HCT116 (cell line): Measurements from ENCODE around the gene IL18R1. TPM values are rescaled to one million over a fixed set of nuclear protein-coding genes. Genes with fewer than 3 reads are reported as not detected.

Experiments used
- ATAC-seq: fragments of 200-7000 bp; cut with Tn5 transposase; 2 replicates; pipeline ENCODE4 v1.9.1; 2020; ENCODE audit warnings: mild to moderate bottlenecking, moderate library complexity
- BruUV-seq: library from RNA; stranded (reverse); fragments of 400-500 nt; replicated peaks from 2 replicates; lab custom pipeline; 2021; lab: Mats Ljungman, UMichigan
- CTCF ChIA-PET: fragments of 300-600 bp; sonication (Branson Sonifier 250); formaldehyde crosslinking; loops from one replicate; lab custom pipeline; 2021; ENCODE audit warnings: antibody characterized with exemption; lab: Charles Lee
- POLR2A ChIA-PET: fragments of 300-600, 350-600 bp; sonication (Branson Sonifier 250); formaldehyde crosslinking; loops from one replicate; lab custom pipeline; 2021; ENCODE audit warnings: antibody characterized with exemption; lab: Charles Lee
- RAD21 ChIA-PET, 2 experiments: fragments of 300-600 bp; sonication (Branson Sonifier 250); formaldehyde crosslinking; loops; one replicate each; lab custom pipeline; 2023; ENCODE audit warnings: low total read pairs in 2 of 2; ENCODE audit not compliant: uncharacterized antibody in 2 of 2, unreplicated experiment in 2 of 2, low non-redundant PET in 1 of 2; lab: Charles Lee
- DNase-seq: peaks from one replicate; pipeline ENCODE4 v3.0.0-alpha.2; 2010; ENCODE audit warnings: low read depth, low spot score
- H2AFZ ChIP-seq: fragments of 200-600 bp; shearing (Covaris generic), sonication (generic); 2 replicates; pipeline ENCODE4 v1.6.1; 2017; ENCODE audit warnings: low read depth, mixed run types, mixed read lengths, antibody characterized with exemption, low read length; ENCODE audit not compliant: poor library complexity, severe bottlenecking
- H3K27ac ChIP-seq: 2 replicates; pipeline ENCODE4 v1.5.1; 2012; ENCODE audit warnings: low read depth, low read length
- H3K27me3 ChIP-seq: fragments of 200-600 bp; sonication (generic); 2 replicates; pipeline ENCODE4 v1.6.1; 2016; ENCODE audit warnings: mixed run types, low read length, mixed read lengths; ENCODE audit not compliant: insufficient read depth
- H3K36me3 ChIP-seq, 2 experiments: fragments of 200-500 bp in 1 of 2; fragments of 200-600 bp in 1 of 2; sonication (Bioruptor generic) in 1 of 2; sonication (generic) in 1 of 2; 2 replicates each; pipeline versions ENCODE4 v1.5.1 to v1.6.1; 2014 to 2016; ENCODE audit warnings: low read length in 2 of 2, inconsistent platforms in 1 of 2, mixed read lengths in 1 of 2, mixed run types in 1 of 2; ENCODE audit not compliant: insufficient read depth in 2 of 2, control insufficient read depth in 1 of 2
- H3K4me1 ChIP-seq, 2 experiments: fragments of 200-600 bp in 1 of 2; sonication (generic) in 1 of 2; 2 replicates each; pipeline versions ENCODE4 v1.5.1 to v1.6.1; 2012 to 2017; ENCODE audit warnings: low read length in 2 of 2, inconsistent platforms in 1 of 2, mild to moderate bottlenecking in 1 of 2, mixed read lengths in 1 of 2, mixed run types in 1 of 2, moderate library complexity in 1 of 2; ENCODE audit not compliant: insufficient read depth in 2 of 2, control insufficient read depth in 1 of 2
- H3K4me2 ChIP-seq: fragments of 200-600 bp; sonication (generic); 2 replicates; pipeline ENCODE4 v1.6.1; 2017; ENCODE audit warnings: mixed run types, low read length, mixed read lengths
- H3K4me3 ChIP-seq, 2 experiments: fragments of 200-600 bp in 1 of 2; sonication (generic) in 1 of 2; replicated peaks in 1 of 2; 2 replicates each; pipeline ENCODE4 v1.5.1; 2011 to 2016; ENCODE audit warnings: low read length in 2 of 2, control low read depth in 1 of 2, low read depth in 1 of 2, mild to moderate bottlenecking in 1 of 2, mixed read lengths in 1 of 2, mixed run types in 1 of 2
- H3K79me2 ChIP-seq: fragments of 200-600 bp; sonication (generic); 2 replicates; pipeline ENCODE4 v1.6.1; 2017; ENCODE audit warnings: mild to moderate bottlenecking, mixed run types, low read length, moderate library complexity, mixed read lengths; ENCODE audit not compliant: insufficient read depth
- H3K9ac ChIP-seq: fragments of 200-600 bp; sonication (generic); 2 replicates; pipeline ENCODE4 v1.6.1; 2016; ENCODE audit warnings: low read length, mixed read lengths
- H3K9me2 ChIP-seq: fragments of 200-600 bp; sonication (generic), shearing (Covaris generic); 2 replicates; pipeline ENCODE4 v1.6.1; 2017; ENCODE audit warnings: mixed run types, mild to moderate bottlenecking, moderate library complexity; ENCODE audit not compliant: insufficient read depth
- H3K9me3 ChIP-seq, 2 experiments: fragments of 200-500 bp in 1 of 2; fragments of 200-600 bp in 1 of 2; sonication (Bioruptor generic) in 1 of 2; sonication (generic) in 1 of 2; 2 replicates each; pipeline ENCODE4 v1.6.1; 2014 to 2017; ENCODE audit warnings: low read length in 2 of 2, mixed read lengths in 2 of 2, inconsistent platforms in 1 of 2, low read depth in 1 of 2, mild to moderate bottlenecking in 1 of 2, mixed run types in 1 of 2, moderate library complexity in 1 of 2; ENCODE audit not compliant: control insufficient read depth in 1 of 2, insufficient read depth in 1 of 2
- H4K20me1 ChIP-seq: fragments of 200-600 bp; sonication (generic), shearing (Covaris generic); 2 replicates; pipeline ENCODE4 v1.6.1; 2017; ENCODE audit warnings: mixed run types, mild to moderate bottlenecking, moderate library complexity; ENCODE audit not compliant: insufficient read depth
- CBX3 ChIP-seq: IDR thresholded peaks from 2 replicates; pipeline ENCODE4 v1.6.1; 2012; ENCODE audit warnings: low read depth
- EZH2 ChIP-seq: fragments of 200-600 bp; sonication (generic); IDR thresholded peaks from 2 replicates; pipeline ENCODE4 v1.6.1; 2017; ENCODE audit warnings: antibody characterized with exemption, mixed run types
- EZH2phosphoT487 ChIP-seq: fragments of 200-600 bp; IDR thresholded peaks from 2 replicates; pipeline ENCODE4 v1.6.1; 2018; ENCODE audit warnings: antibody characterized with exemption, borderline replicate concordance
- FOSL1 ChIP-seq: IDR thresholded peaks from 2 replicates; pipeline ENCODE4 v1.6.1; 2012; ENCODE audit warnings: low read depth
- JUND ChIP-seq: IDR thresholded peaks from 2 replicates; pipeline ENCODE4 v1.6.1; 2012
- MAX ChIP-seq: IDR thresholded peaks from 2 replicates; pipeline ENCODE4 v1.6.1; 2012
- POLR2A ChIP-seq: IDR thresholded peaks from 2 replicates; pipeline ENCODE4 v1.7.0; 2011; ENCODE audit warnings: borderline replicate concordance; ENCODE audit not compliant: insufficient read depth, insufficient read length; ENCODE audit errors: extremely low read depth
- POLR2AphosphoS5 ChIP-seq: IDR thresholded peaks from 2 replicates; pipeline ENCODE4 v1.6.1; 2011; ENCODE audit warnings: mild to moderate bottlenecking, low read depth, low read length, moderate library complexity
- SIN3A ChIP-seq: IDR thresholded peaks from 2 replicates; pipeline ENCODE4 v1.6.1; 2012; ENCODE audit warnings: low read depth
- SP1 ChIP-seq: IDR thresholded peaks from 2 replicates; pipeline ENCODE4 v1.6.1; 2012; ENCODE audit warnings: low read depth
- SRF ChIP-seq: IDR thresholded peaks from 2 replicates; pipeline ENCODE4 v1.6.1; 2012; ENCODE audit warnings: low read depth
- YY1 ChIP-seq: IDR thresholded peaks from 2 replicates; pipeline ENCODE4 v1.6.1; 2011; ENCODE audit warnings: low read length, low read depth, moderate library complexity, mild to moderate bottlenecking; ENCODE audit not compliant: insufficient replicate concordance; ENCODE audit errors: extremely low read depth
- ZFX ChIP-seq: fragments of 450-650 bp; IDR thresholded peaks from 2 replicates; pipeline ENCODE4 v1.6.1; 2017
- ZNF274 ChIP-seq: fragments of 200-500 bp; sonication (Bioruptor generic); IDR thresholded peaks from 2 replicates; pipeline ENCODE4 v1.6.1; 2014; ENCODE audit warnings: mild to moderate bottlenecking, low read depth, low read length, inconsistent platforms
- intact Hi-C: fragments of 100-400 bp; cut with micrococcal nuclease; formaldehyde crosslinking; loops from 2 replicates; pipeline ENCODE4 v1.10.0; 2022
- total RNA-seq: library from RNA; stranded (reverse); gene quantifications from one replicate; pipeline ENCODE4 v1.2.1, GENCODE V29; 2021; ENCODE audit not compliant: unreplicated experiment
- TF ChIP-seq, protein P1 (sequence below): IDR thresholded peaks from 2 replicates; pipeline ENCODE4 v1.6.1; 2012
- TF ChIP-seq, protein P2 (sequence below), 3 experiments: fragments of 200-600 bp in 1 of 3; sonication (generic) in 1 of 3; IDR thresholded peaks in 2 of 3; conservative IDR thresholded peaks in 1 of 3; 2 replicates each; pipeline ENCODE4 v1.5.1; 2012 to 2017; ENCODE audit warnings: low read depth in 2 of 3, low read length in 2 of 3, antibody characterized with exemption in 1 of 3, borderline replicate concordance in 1 of 3, control low read depth in 1 of 3, mild to moderate bottlenecking in 1 of 3, mixed read lengths in 1 of 3, mixed run types in 1 of 3, moderate library complexity in 1 of 3; ENCODE audit not compliant: insufficient read depth in 1 of 3
- TF ChIP-seq, protein P3 (sequence below): IDR thresholded peaks from 2 replicates; pipeline ENCODE4 v1.6.1; 2012; ENCODE audit warnings: low read depth

The IL18R1 gene
- total RNA-seq, 1 experiment from 2014 or later, result 1.5 TPM

DNA sequence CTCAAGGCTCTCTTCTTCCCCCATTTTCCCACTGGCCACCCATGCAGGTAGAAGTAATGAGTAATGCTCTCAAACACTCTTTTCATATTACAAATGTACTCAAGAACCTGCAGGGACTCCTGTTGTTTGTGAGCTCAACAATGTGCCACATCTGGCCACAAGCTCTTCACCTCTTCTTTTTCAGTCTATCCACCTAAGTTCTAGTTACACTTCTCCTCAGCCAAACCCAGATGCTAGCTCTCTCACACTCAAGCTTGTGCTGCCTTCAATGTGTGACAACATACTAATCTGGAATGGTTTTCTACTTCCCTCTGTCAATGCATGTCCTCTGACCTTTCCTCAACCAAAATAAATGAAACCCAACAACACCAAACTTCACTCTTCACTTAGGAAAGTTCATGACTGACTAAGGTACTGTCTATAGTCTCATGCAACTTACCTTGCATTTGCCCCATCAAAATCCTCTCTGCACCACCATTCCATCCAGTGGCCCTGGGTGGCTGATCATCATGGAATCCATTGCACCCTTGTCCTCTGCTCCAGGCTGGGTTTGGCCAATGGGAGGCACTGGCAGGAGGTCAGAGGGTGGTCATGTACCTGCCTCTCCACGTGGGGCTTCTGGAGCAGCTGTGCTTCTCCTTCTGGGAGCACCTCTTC is 5.3 kb upstream of the IL18R1 start:
- Histone ChIP-seq H3K27me3 (no peaks in the 10 kb centered on the region; the same call in 1 of the 2 replicates), H3K27ac (no peak overlapping the region), H3K9me3 (no peaks in the 10 kb centered on the region), H3K4me1 (no peaks in the 10 kb centered on the region; a peak in 1 of 4 replicates), H4K20me1 (no peaks in the 10 kb centered on the region), H3K36me3 (no peaks in the 10 kb centered on the region), H3K4me3 (no peak overlapping the region), H3K4me2 (no peak overlapping the region), H2AFZ (no peak overlapping the region), H3K9ac (no peak overlapping the region), H3K9me2 (no peaks in the 10 kb centered on the region), H3K79me2 (no peaks in the 10 kb centered on the region)
- ChIA-PET RAD21 (no interaction called here), CTCF (no interaction called here), POLR2A (no interaction called here)
- TF ChIP-seq, protein P1, sequence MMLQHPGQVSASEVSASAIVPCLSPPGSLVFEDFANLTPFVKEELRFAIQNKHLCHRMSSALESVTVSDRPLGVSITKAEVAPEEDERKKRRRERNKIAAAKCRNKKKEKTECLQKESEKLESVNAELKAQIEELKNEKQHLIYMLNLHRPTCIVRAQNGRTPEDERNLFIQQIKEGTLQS, result no peak
- TF ChIP-seq ZFX (no peak), MAX (no peak), YY1 (no peak), FOSL1 (no peak), SP1 (no peak), POLR2AphosphoS5 (no peak), CBX3 (no peak), ZNF274 (no peak), SIN3A (no peak), SRF (no peak), EZH2 (no peak), POLR2A (no peak), JUND (no peak), EZH2phosphoT487 (no peak)
- TF ChIP-seq, protein P2, sequence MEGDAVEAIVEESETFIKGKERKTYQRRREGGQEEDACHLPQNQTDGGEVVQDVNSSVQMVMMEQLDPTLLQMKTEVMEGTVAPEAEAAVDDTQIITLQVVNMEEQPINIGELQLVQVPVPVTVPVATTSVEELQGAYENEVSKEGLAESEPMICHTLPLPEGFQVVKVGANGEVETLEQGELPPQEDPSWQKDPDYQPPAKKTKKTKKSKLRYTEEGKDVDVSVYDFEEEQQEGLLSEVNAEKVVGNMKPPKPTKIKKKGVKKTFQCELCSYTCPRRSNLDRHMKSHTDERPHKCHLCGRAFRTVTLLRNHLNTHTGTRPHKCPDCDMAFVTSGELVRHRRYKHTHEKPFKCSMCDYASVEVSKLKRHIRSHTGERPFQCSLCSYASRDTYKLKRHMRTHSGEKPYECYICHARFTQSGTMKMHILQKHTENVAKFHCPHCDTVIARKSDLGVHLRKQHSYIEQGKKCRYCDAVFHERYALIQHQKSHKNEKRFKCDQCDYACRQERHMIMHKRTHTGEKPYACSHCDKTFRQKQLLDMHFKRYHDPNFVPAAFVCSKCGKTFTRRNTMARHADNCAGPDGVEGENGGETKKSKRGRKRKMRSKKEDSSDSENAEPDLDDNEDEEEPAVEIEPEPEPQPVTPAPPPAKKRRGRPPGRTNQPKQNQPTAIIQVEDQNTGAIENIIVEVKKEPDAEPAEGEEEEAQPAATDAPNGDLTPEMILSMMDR (IDR thresholded peaks at IDR 0.05 in 2 of 3, conservative IDR thresholded peaks at IDR 0.05 in 1 of 3; ENCODE audit: borderline replicate concordance in 1 of 3, insufficient read depth in 1 of 3, low read depth in 2 of 3, low read length in 2 of 3), result no peak
- TF ChIP-seq, protein P3, sequence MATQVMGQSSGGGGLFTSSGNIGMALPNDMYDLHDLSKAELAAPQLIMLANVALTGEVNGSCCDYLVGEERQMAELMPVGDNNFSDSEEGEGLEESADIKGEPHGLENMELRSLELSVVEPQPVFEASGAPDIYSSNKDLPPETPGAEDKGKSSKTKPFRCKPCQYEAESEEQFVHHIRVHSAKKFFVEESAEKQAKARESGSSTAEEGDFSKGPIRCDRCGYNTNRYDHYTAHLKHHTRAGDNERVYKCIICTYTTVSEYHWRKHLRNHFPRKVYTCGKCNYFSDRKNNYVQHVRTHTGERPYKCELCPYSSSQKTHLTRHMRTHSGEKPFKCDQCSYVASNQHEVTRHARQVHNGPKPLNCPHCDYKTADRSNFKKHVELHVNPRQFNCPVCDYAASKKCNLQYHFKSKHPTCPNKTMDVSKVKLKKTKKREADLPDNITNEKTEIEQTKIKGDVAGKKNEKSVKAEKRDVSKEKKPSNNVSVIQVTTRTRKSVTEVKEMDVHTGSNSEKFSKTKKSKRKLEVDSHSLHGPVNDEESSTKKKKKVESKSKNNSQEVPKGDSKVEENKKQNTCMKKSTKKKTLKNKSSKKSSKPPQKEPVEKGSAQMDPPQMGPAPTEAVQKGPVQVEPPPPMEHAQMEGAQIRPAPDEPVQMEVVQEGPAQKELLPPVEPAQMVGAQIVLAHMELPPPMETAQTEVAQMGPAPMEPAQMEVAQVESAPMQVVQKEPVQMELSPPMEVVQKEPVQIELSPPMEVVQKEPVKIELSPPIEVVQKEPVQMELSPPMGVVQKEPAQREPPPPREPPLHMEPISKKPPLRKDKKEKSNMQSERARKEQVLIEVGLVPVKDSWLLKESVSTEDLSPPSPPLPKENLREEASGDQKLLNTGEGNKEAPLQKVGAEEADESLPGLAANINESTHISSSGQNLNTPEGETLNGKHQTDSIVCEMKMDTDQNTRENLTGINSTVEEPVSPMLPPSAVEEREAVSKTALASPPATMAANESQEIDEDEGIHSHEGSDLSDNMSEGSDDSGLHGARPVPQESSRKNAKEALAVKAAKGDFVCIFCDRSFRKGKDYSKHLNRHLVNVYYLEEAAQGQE, result no peak
- DNase-seq (no peak), ATAC-seq (no peak)
- no TSS peak for BruUV-seq
- intact Hi-C loops, result no loop called here
